ENCODE measurements around the gene PPP2R5C. TPM values are rescaled to one million over a fixed set of nuclear protein-coding genes. Genes with fewer than 3 reads are reported as not detected.
"Not testable (repeated sequence)": the region's sequence is repeated elsewhere in the genome, so short reads cannot be mapped to it uniquely, and the experiment has no call there.

The PPP2R5C gene
- total RNA-seq, result 106 TPM

- peak; percentile 81 for ATAC-seq
These were observed at the start of gene PPP2R5C for GRCh38 chr14:101761032-101761880. PPP2R5C (plus strand) TSS chr14:101761709; CDS start chr14:101761894, 185 bp downstream.

- not testable (repeated sequence) for ATAC-seq
These were observed 49.7 kb upstream of the PPP2R5C start for GRCh38 chr14:101711857-101712233.

GRCh38 chr14:101712341-101712740, 49.2 kb upstream of the PPP2R5C start:
- not testable (repeated sequence) for ATAC-seq

GRCh38 chr14:101713091-101713490, 48.4 kb upstream of the PPP2R5C start:
- ATAC-seq, result not testable (repeated sequence)

- no peak for ATAC-seq
These were observed 47.7 kb upstream of the PPP2R5C start for GRCh38 chr14:101713621-101714349.

GRCh38 chr14:101714394-101714793, 47.1 kb upstream of the PPP2R5C start:
- ATAC-seq, result no peak

GRCh38 chr14:101715210-101716076, 46.1 kb upstream of the PPP2R5C start:
- ATAC-seq, result no peak

GRCh38 chr14:101716077-101716950, 45.2 kb upstream of the PPP2R5C start:
- peak; percentile 35 for ATAC-seq

GRCh38 chr14:101716956-101717662, 44.4 kb upstream of the PPP2R5C start:
- no peak for ATAC-seq

- no peak for ATAC-seq
These were observed 43.6 kb upstream of the PPP2R5C start for GRCh38 chr14:101717663-101718490.

GRCh38 chr14:101719045-101719645, 42.4 kb upstream of the PPP2R5C start:
- ATAC-seq, result peak; percentile 20

GRCh38 chr14:101719708-101720107, 41.8 kb upstream of the PPP2R5C start:
- ATAC-seq, result no peak

GRCh38 chr14:101721111-101721510, 40.4 kb upstream of the PPP2R5C start:
- no peak for ATAC-seq

GRCh38 chr14:101721951-101722661, 39.4 kb upstream of the PPP2R5C start:
- peak; percentile 60 for ATAC-seq

GRCh38 chr14:101723061-101723595, 38.4 kb upstream of the PPP2R5C start:
- ATAC-seq, result no peak

- not testable (repeated sequence) for ATAC-seq
These were observed 35.9 kb upstream of the PPP2R5C start for GRCh38 chr14:101725652-101726051.

- no peak for ATAC-seq
These were observed 35.1 kb upstream of the PPP2R5C start for GRCh38 chr14:101726295-101726953.

- ATAC-seq, result no peak
These were observed 34.6 kb upstream of the PPP2R5C start for GRCh38 chr14:101726954-101727302.
